Spleen (tissue), 11 donors: ENCODE results near the gene INSR. TPM values are rescaled to one million over a fixed set of nuclear protein-coding genes. Genes with fewer than 3 reads are reported as not detected.

ENCODE experiments used
- DNase-seq: peaks from one replicate; pipeline ENCODE4 v3.0.0-alpha.2; 2020
- H3K27ac ChIP-seq, 8 donors: fragments of 200-600 bp; sonication (generic) in 7 of 8; 1 replicate in 4 of 8; 2 replicates in 4 of 8; pipeline versions ENCODE4 v1.5.0 to v1.8.0; 2016 to 2021; ENCODE audit warnings: inconsistent platforms in 4 of 8, mild to moderate bottlenecking in 4 of 8, moderate library complexity in 1 of 8
- H3K27me3 ChIP-seq, 7 donors: fragments of 200-600 bp; sonication (generic) in 6 of 7; replicated peaks in 1 of 7; 1 replicate in 4 of 7; 2 replicates in 3 of 7; pipeline versions ENCODE4 v1.5.0 to v1.8.0; 2016 to 2021; ENCODE audit warnings: inconsistent platforms in 3 of 7, mild to moderate bottlenecking in 1 of 7
- H3K36me3 ChIP-seq, 6 donors: fragments of 200-600 bp; sonication (generic) in 5 of 6; 1 replicate in 4 of 6; 2 replicates in 2 of 6; pipeline versions ENCODE4 v1.5.0 to v1.8.0; 2016 to 2021; ENCODE audit warnings: inconsistent platforms in 2 of 6
- H3K4me1 ChIP-seq, 6 donors: fragments of 200-600 bp; sonication (generic) in 5 of 6; 1 replicate in 3 of 6; 2 replicates in 3 of 6; pipeline versions ENCODE4 v1.5.0 to v1.8.0; 2016 to 2021; ENCODE audit warnings: inconsistent platforms in 3 of 6
- H3K4me3 ChIP-seq, 8 donors: fragments of 200-600 bp; sonication (generic) in 7 of 8; 1 replicate in 4 of 8; 2 replicates in 4 of 8; pipeline versions ENCODE4 v1.5.0 to v1.8.0; 2016 to 2021; ENCODE audit warnings: inconsistent platforms in 4 of 8, mild to moderate bottlenecking in 4 of 8, moderate library complexity in 2 of 8
- H3K9me3 ChIP-seq, 8 donors: fragments of 200-600 bp; sonication (generic) in 7 of 8; 1 replicate in 4 of 8; 2 replicates in 4 of 8; pipeline versions ENCODE4 v1.5.0 to v1.8.0; 2016 to 2021; ENCODE audit warnings: inconsistent platforms in 4 of 8
- CTCF ChIP-seq, 11 experiments: fragments of 200-600 bp in 7 of 11; fragments of 450-650 bp in 4 of 11; sonication (generic) in 4 of 11; IDR thresholded peaks in 8 of 11; conservative IDR thresholded peaks in 3 of 11; 1 replicate in 7 of 11; 2 replicates in 4 of 11; pipeline versions ENCODE4 v1.4.0 to v1.8.0; 2016 to 2021; ENCODE audit warnings: antibody characterized with exemption in 11 of 11, inconsistent platforms in 4 of 11, mild to moderate bottlenecking in 1 of 11
- POLR2A ChIP-seq, 3 donors: fragments of 450-650 bp; IDR thresholded peaks; one replicate each; pipeline ENCODE4 v1.5.1; 2017; ENCODE audit warnings: antibody characterized with exemption in 3 of 3, mild to moderate bottlenecking in 1 of 3
- POLR2AphosphoS5 ChIP-seq, 3 donors: sonication (generic); formaldehyde crosslinking; IDR thresholded peaks; one replicate each; pipeline ENCODE4 v1.5.1; 2017; ENCODE audit warnings: antibody characterized with exemption in 3 of 3
- WGBS, 5 donors: extraction: QIAGEN DNeasy Blood & Tissue Kit in 3 of 5; methylation state at CpG; one replicate each; pipeline versions ENCODE4 v1.1.5 to v1.1.7; 2013 to 2018; 5-methylcytosine and 5-hydroxymethylcytosine counted together
- intact Hi-C: fragments of 100-400 bp; cut with DNase I; formaldehyde crosslinking; loops from one replicate; pipeline ENCODE4 v1.15.0; 2023; ENCODE audit warnings: low total_unique reads
- polyA plus RNA-seq, 3 donors: library from polyadenylated mRNA; stranded (reverse); fragments of 200-250 nt; gene quantifications; one replicate each; pipeline ENCODE4 v1.2.1, GENCODE V29; 2013
- total RNA-seq, 7 donors: library from RNA; depleted of rRNA in 3 of 7; stranded (reverse); fragments of >200 nt in 3 of 7; fragmentation: NEBNext Ultra II Directional in 4 of 7; extraction: Animal tissue kit (Norgen Biotek cat#: 25700) in 4 of 7; gene quantifications; one replicate each; pipeline versions ENCODE4 v1.1.0 to v1.2.1, GENCODE V29; 2016 to 2021
- donor health status: healthy with polysubstance abuse.
- donor health status: DM: no; HTN: no; CAD: no; lungs with moderate emphysema.
- donor health status: DM: no; HTN: no; CAD: no.
- donor health status: Bipolar disorder and iron deficiency.
- donor health status: healthy.
- donor health status: DM: no; HTN: no; CAD: no.
- donor health status: DM: yes; HTN: yes; CAD: no.

Gene INSR
- total and polyA plus RNA-seq, 10 donors: 7.6 to 467 (median 228) TPM

- Histone ChIP-seq H3K36me3 (peaks cover 0 to 56% (median 0%) of the 10 kb centered on the region in 6 donors), H3K27me3 (no peaks in the 10 kb centered on the region), H3K9me3 (no peaks in the 10 kb centered on the region), H3K4me3 (no peak overlapping the region), H3K4me1 (peaks cover 0 to 77% (median 43%) of the 10 kb centered on the region in 6 donors), H3K27ac (peak overlapping the region in 4 of 8 donors; percentile 17 to 74 (median 60))
- 24 to 46% (median 36%) methylated on average over 5 of the region's 5 CpGs for WGBS, 5 donors
- TF ChIP-seq CTCF (IDR thresholded peaks at IDR 0.05 in 8 of 11, conservative IDR thresholded peaks at IDR 0.05 in 3 of 11): no peak
- no peak for TF ChIP-seq POLR2A (IDR thresholded peaks at IDR 0.05)
- no peak for DNase-seq
- intact Hi-C loops: no loop called here
These were observed 21.2 kb downstream of the INSR start for GRCh38 chr19:7272856-7273578.

GRCh38 chr19:7268705-7269098, 25.5 kb downstream of the INSR start:
- Histone ChIP-seq H3K9me3 (peaks cover 0 to 5% (median 0%) of the 10 kb centered on the region in 8 donors), H3K4me3 (no peak overlapping the region), H3K27ac (peak overlapping the region in 4 of 8 donors; percentile 7 to 72 (median 42)), H3K4me1 (peaks cover 6 to 93% (median 61%) of the 10 kb centered on the region in 6 donors), H3K36me3 (peaks cover 0 to 62% (median 12%) of the 10 kb centered on the region in 6 donors), H3K27me3 (no peaks in the 10 kb centered on the region)
- DNase-seq: no peak
- TF ChIP-seq POLR2AphosphoS5 (IDR thresholded peaks at IDR 0.05) (no peak), POLR2A (IDR thresholded peaks at IDR 0.05) (no peak), CTCF (IDR thresholded peaks at IDR 0.05 in 8 of 11, conservative IDR thresholded peaks at IDR 0.05 in 3 of 11) (no peak)
- WGBS, 5 donors: 81 to 91% (median 85%) methylated on average over 5 of the region's 5 CpGs
- intact Hi-C loops: no loop called here

DNA sequence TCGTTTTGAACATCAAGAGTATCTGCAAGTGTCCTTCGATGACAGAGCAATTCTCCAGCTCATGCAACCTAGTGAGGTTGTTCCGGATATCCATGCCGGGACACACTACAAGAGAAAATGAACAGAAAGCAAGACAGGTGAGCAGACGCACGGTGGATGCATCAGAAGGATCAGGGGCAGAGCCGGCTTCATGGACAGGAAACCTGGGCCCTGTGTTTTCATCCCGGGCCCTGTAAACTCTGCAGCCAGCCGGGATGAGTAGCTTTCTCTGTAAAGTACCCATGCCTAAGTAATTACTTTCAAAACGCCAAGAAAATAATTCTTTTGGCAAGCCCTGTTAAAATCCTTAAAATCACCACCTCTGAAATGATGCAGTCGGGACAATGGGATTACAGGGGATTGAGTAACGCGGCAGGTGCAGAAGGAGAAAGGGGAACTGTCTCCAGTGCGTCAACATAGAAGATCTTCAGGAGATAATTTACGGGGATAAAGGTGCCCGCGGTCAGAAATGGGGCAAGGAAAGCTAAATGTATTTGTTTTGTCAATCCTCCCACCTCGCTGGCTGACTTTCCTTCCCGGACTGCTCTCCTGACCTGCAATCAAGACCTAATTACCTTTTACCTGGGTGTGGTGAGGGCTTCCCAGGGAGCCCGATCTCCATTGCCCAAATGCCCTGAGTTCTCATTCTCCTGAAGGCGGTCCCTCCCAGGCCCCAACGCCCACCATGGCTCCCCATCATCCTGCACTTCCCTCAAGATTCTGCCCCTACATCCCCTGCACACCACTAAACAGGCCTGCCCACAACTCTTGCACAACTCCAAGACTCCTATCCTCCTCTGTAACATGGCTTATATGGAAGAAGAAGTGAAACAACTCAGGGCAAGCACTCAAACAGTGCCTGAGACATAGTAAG, 26.2 kb downstream of the INSR start:
- peak overlapping the region in 4 of 8 donors; percentile 7 to 72 (median 42) for H3K27ac ChIP-seq
- DNase-seq: no peak

More for the DNA sequence above, 26.2 kb downstream of the INSR start:
- no peak for TF ChIP-seq POLR2A (IDR thresholded peaks at IDR 0.05)
- peak in 1 of 3 donors; percentile 14 for TF ChIP-seq POLR2AphosphoS5 (IDR thresholded peaks at IDR 0.05)
- no peak for TF ChIP-seq CTCF (IDR thresholded peaks at IDR 0.05 in 8 of 11, conservative IDR thresholded peaks at IDR 0.05 in 3 of 11)
- Histone ChIP-seq H3K36me3 (peaks cover 0 to 63% (median 12%) of the 10 kb centered on the region in 6 donors), H3K27me3 (no peaks in the 10 kb centered on the region), H3K4me1 (peaks cover 6 to 93% (median 59%) of the 10 kb centered on the region in 6 donors), H3K4me3 (peak overlapping the region in 1 of 8 donors; percentile 4), H3K9me3 (peaks cover 0 to 5% (median 0%) of the 10 kb centered on the region in 8 donors)
- WGBS, 5 donors: 71 to 87% (median 79%) methylated on average over 22 of the region's 22 CpGs
- intact Hi-C loops: no loop called here
